NT2/D1 (cell line): Measurements from ENCODE around the gene GBX1.

Source experiments
- SUZ12 ChIP-seq: IDR thresholded peaks from 2 replicates; pipeline ENCODE4 v1.6.1; 2011; ENCODE audit not compliant: insufficient read length, insufficient read depth; ENCODE audit errors: extremely low read depth
- ZNF274 ChIP-seq: IDR thresholded peaks from 2 replicates; pipeline ENCODE4 v1.6.1; 2011; ENCODE audit warnings: mild to moderate bottlenecking, low read depth, low read length

GRCh38 chr7:151117565-151117964, 49.9 kb downstream of the GBX1 start:
- TF ChIP-seq SUZ12 (no peak), ZNF274 (no peak)
